Neural cell (in vitro differentiated cells): Measurements from ENCODE around the gene PTPRB. TPM values are rescaled to one million over a fixed set of nuclear protein-coding genes. Genes with fewer than 3 reads are reported as not detected.

Source experiments
- H2AFZ ChIP-seq: fragments of 200-600, 300-800 bp; sonication (generic), shearing (Covaris generic); 2 replicates; pipeline ENCODE4 v1.6.0; 2014; ENCODE audit warnings: low read depth, mild to moderate bottlenecking, antibody characterized with exemption, low read length, moderate library complexity
- H3F3A ChIP-seq: fragments of 200-600 bp; shearing (Covaris generic); 2 replicates; pipeline ENCODE4 v1.6.1; 2016; ENCODE audit warnings: mild to moderate bottlenecking, moderate library complexity, mixed read lengths, antibody characterized with exemption, low read length; ENCODE audit not compliant: insufficient read depth, poor library complexity, severe bottlenecking
- H3K27ac ChIP-seq: fragments of 200-600, 300-800 bp; sonication (generic), shearing (Covaris generic); 2 replicates; pipeline ENCODE4 v1.5.1; 2014; ENCODE audit warnings: mild to moderate bottlenecking, low read length, moderate library complexity
- H3K27me3 ChIP-seq: fragments of 300-800, 200-600 bp; sonication (generic), shearing (Covaris generic); 2 replicates; pipeline ENCODE4 v1.6.0; 2014; ENCODE audit warnings: mild to moderate bottlenecking, low read depth, low read length, moderate library complexity; ENCODE audit not compliant: insufficient read depth
- H3K36me3 ChIP-seq: fragments of 300-800, 200-600 bp; sonication (generic), shearing (Covaris generic); 2 replicates; pipeline ENCODE4 v1.5.1; 2014; ENCODE audit warnings: mild to moderate bottlenecking, antibody characterized with exemption, low read length, moderate library complexity; ENCODE audit not compliant: insufficient read depth
- H3K4me2 ChIP-seq: fragments of 300-800, 200-600 bp; sonication (generic), shearing (Covaris generic); 2 replicates; pipeline ENCODE4 v1.6.0; 2014; ENCODE audit warnings: mild to moderate bottlenecking, low read length
- H3K4me3 ChIP-seq: fragments of 300-800, 200-600 bp; sonication (generic), shearing (Covaris generic); 2 replicates; pipeline ENCODE4 v1.5.1; 2014; ENCODE audit warnings: mild to moderate bottlenecking, low read length, moderate library complexity
- H3K79me2 ChIP-seq: fragments of 200-600 bp; shearing (Covaris generic); replicated peaks from 2 replicates; pipeline ENCODE4 v1.6.0; 2014; ENCODE audit warnings: mild to moderate bottlenecking, low read length, moderate library complexity; ENCODE audit not compliant: insufficient read depth
- H3K9ac ChIP-seq: fragments of 300-800, 200-600 bp; sonication (generic), shearing (Covaris generic); 2 replicates; pipeline ENCODE4 v1.6.1; 2016; ENCODE audit warnings: mild to moderate bottlenecking, low read length, mixed read lengths
- H3K9me2 ChIP-seq: fragments of 200-600 bp; shearing (Covaris generic); 2 replicates; pipeline ENCODE4 v1.6.1; 2016; ENCODE audit warnings: mild to moderate bottlenecking, low read length, mixed read lengths; ENCODE audit not compliant: insufficient read depth
- H3K9me3 ChIP-seq: fragments of 200-600, 300-800 bp; sonication (generic), shearing (Covaris generic); 2 replicates; pipeline ENCODE4 v1.6.1; 2016; ENCODE audit warnings: mild to moderate bottlenecking, mixed run types, low read length, moderate library complexity, mixed read lengths
- H4K20me1 ChIP-seq: fragments of 200-600 bp; shearing (Covaris generic); 2 replicates; pipeline ENCODE4 v1.6.1; 2016; ENCODE audit warnings: mild to moderate bottlenecking, mixed run types; ENCODE audit not compliant: insufficient read depth
- EP300 ChIP-seq: fragments of 450-650 bp; conservative IDR thresholded peaks from 2 replicates; pipeline ENCODE4 v1.6.1; 2014; ENCODE audit warnings: antibody characterized with exemption, mild to moderate bottlenecking, moderate library complexity; ENCODE audit not compliant: poor library complexity, severe bottlenecking
- EZH2 ChIP-seq: fragments of 200-600, 300-800 bp; shearing (Covaris generic), sonication (generic); IDR thresholded peaks from 2 replicates; pipeline ENCODE4 v1.6.1; 2014; ENCODE audit warnings: antibody characterized with exemption, low read length, borderline replicate concordance, mild to moderate bottlenecking; ENCODE audit not compliant: insufficient read depth, poor library complexity, severe bottlenecking
- MXI1 ChIP-seq: fragments of 450-650 bp; conservative IDR thresholded peaks from 2 replicates; pipeline ENCODE4 v1.6.1; 2014; ENCODE audit warnings: antibody characterized with exemption, mild to moderate bottlenecking; ENCODE audit not compliant: poor library complexity, severe bottlenecking
- POLR2AphosphoS5 ChIP-seq: IDR thresholded peaks from 2 replicates; pipeline ENCODE4 v1.6.1; 2012
- RAD21 ChIP-seq: fragments of 450-650 bp; conservative IDR thresholded peaks from 2 replicates; pipeline ENCODE4 v1.6.1; 2014; ENCODE audit warnings: antibody characterized with exemption, mild to moderate bottlenecking, moderate library complexity
- SMC3 ChIP-seq: fragments of 450-650 bp; conservative IDR thresholded peaks from 2 replicates; pipeline ENCODE4 v1.6.1; 2014; ENCODE audit warnings: antibody characterized with exemption, mild to moderate bottlenecking, moderate library complexity; ENCODE audit not compliant: poor library complexity
- TAF1 ChIP-seq: IDR thresholded peaks from 2 replicates; pipeline ENCODE4 v1.6.1; 2012; ENCODE audit warnings: low read depth
- polyA plus RNA-seq: library from polyadenylated mRNA; depleted of rRNA; stranded (reverse); fragments of >200 nt; gene quantifications from 2 replicates; pipeline ENCODE4 v1.2.3, GENCODE V29; 2014
- TF ChIP-seq, protein P1 (sequence below): fragments of 450-650 bp; IDR thresholded peaks from 2 replicates; pipeline ENCODE4 v1.5.1; 2014; ENCODE audit warnings: antibody characterized with exemption, mild to moderate bottlenecking, moderate library complexity; ENCODE audit not compliant: poor library complexity, severe bottlenecking
- TF ChIP-seq, protein P2 (sequence below): IDR thresholded peaks from 2 replicates; pipeline ENCODE4 v1.6.1; 2012; ENCODE audit warnings: borderline replicate concordance

The PTPRB gene
- polyA plus RNA-seq, 1 donor from 2014 or later: 0.26 TPM

- Histone ChIP-seq H3K9me2 (no peaks in the 10 kb centered on the region), H3K79me2 (no peaks in the 10 kb centered on the region), H4K20me1 (no peaks in the 10 kb centered on the region), H3K27me3 (no peaks in the 10 kb centered on the region), H3K9ac (no peak overlapping the region), H3K27ac (no peak overlapping the region), H3F3A (no peaks in the 10 kb centered on the region), H3K4me2 (no peak overlapping the region), H2AFZ (no peak overlapping the region), H3K9me3 (no peaks in the 10 kb centered on the region), H3K4me3 (no peak overlapping the region), H3K36me3 (no peaks in the 10 kb centered on the region)
- no peak for TF ChIP-seq POLR2AphosphoS5
- no peak for TF ChIP-seq MXI1
- TF ChIP-seq, protein P1, sequence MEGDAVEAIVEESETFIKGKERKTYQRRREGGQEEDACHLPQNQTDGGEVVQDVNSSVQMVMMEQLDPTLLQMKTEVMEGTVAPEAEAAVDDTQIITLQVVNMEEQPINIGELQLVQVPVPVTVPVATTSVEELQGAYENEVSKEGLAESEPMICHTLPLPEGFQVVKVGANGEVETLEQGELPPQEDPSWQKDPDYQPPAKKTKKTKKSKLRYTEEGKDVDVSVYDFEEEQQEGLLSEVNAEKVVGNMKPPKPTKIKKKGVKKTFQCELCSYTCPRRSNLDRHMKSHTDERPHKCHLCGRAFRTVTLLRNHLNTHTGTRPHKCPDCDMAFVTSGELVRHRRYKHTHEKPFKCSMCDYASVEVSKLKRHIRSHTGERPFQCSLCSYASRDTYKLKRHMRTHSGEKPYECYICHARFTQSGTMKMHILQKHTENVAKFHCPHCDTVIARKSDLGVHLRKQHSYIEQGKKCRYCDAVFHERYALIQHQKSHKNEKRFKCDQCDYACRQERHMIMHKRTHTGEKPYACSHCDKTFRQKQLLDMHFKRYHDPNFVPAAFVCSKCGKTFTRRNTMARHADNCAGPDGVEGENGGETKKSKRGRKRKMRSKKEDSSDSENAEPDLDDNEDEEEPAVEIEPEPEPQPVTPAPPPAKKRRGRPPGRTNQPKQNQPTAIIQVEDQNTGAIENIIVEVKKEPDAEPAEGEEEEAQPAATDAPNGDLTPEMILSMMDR: no peak
- no peak for TF ChIP-seq RAD21
- no peak for TF ChIP-seq EZH2
- TF ChIP-seq TAF1: no peak
- no peak for TF ChIP-seq SMC3
- TF ChIP-seq, protein P2, sequence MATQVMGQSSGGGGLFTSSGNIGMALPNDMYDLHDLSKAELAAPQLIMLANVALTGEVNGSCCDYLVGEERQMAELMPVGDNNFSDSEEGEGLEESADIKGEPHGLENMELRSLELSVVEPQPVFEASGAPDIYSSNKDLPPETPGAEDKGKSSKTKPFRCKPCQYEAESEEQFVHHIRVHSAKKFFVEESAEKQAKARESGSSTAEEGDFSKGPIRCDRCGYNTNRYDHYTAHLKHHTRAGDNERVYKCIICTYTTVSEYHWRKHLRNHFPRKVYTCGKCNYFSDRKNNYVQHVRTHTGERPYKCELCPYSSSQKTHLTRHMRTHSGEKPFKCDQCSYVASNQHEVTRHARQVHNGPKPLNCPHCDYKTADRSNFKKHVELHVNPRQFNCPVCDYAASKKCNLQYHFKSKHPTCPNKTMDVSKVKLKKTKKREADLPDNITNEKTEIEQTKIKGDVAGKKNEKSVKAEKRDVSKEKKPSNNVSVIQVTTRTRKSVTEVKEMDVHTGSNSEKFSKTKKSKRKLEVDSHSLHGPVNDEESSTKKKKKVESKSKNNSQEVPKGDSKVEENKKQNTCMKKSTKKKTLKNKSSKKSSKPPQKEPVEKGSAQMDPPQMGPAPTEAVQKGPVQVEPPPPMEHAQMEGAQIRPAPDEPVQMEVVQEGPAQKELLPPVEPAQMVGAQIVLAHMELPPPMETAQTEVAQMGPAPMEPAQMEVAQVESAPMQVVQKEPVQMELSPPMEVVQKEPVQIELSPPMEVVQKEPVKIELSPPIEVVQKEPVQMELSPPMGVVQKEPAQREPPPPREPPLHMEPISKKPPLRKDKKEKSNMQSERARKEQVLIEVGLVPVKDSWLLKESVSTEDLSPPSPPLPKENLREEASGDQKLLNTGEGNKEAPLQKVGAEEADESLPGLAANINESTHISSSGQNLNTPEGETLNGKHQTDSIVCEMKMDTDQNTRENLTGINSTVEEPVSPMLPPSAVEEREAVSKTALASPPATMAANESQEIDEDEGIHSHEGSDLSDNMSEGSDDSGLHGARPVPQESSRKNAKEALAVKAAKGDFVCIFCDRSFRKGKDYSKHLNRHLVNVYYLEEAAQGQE: no peak
- no peak for TF ChIP-seq EP300
Measured at GRCh38 chr12:70577283-70577634, 60.0 kb downstream of the PTPRB start.

GRCh38 chr12:70576341-70577282 lies 60.6 kb downstream of the PTPRB start:
- H2AFZ ChIP-seq: no peak overlapping the region
- H3K4me2 ChIP-seq: no peak overlapping the region
- no peaks in the 10 kb centered on the region for H3F3A ChIP-seq
- H3K27me3 ChIP-seq: no peaks in the 10 kb centered on the region
- no peaks in the 10 kb centered on the region for H3K9me2 ChIP-seq
- no peaks in the 10 kb centered on the region for H3K79me2 ChIP-seq
- no peaks in the 10 kb centered on the region for H3K9me3 ChIP-seq
- H3K27ac ChIP-seq: no peak overlapping the region
- H3K4me3 ChIP-seq: no peak overlapping the region
- no peak for TF ChIP-seq EP300
- no peak for TF ChIP-seq MXI1
- TF ChIP-seq EZH2: no peak
- TF ChIP-seq SMC3: peak; percentile 92
- TF ChIP-seq, protein P1: peak; percentile 88
- no peak for TF ChIP-seq POLR2AphosphoS5
- TF ChIP-seq RAD21: peak; percentile 93
- H3K9ac ChIP-seq: no peak overlapping the region
- no peaks in the 10 kb centered on the region for H4K20me1 ChIP-seq
- H3K36me3 ChIP-seq: no peaks in the 10 kb centered on the region
